ENCODE measurements around the gene SP1. TPM values are rescaled to one million over a fixed set of nuclear protein-coding genes. Genes with fewer than 3 reads are reported as not detected.

Gene SP1
- total RNA-seq, 4 donors from 2014 or later = 56.1 to 83.4 (median 67.8) TPM

GRCh38 chr12:53464685-53465418 lies 84.9 kb downstream of the SP1 start:
- no peak for DNase-seq
- Histone ChIP-seq H3K9me3 (no peaks in the 10 kb centered on the region), H3K36me3 (peaks cover 0 to 100% (median 0%) of the 10 kb centered on the region in 3 donors), H3K27me3 (no peaks in the 10 kb centered on the region), H3K27ac (no peak overlapping the region), H3K4me3 (no peak overlapping the region), H3K4me1 (peaks cover 0 to 7% (median 0%) of the 10 kb centered on the region in 4 donors)
- TF ChIP-seq CTCF (IDR thresholded peaks at IDR 0.05) (no peak), POLR2A (IDR thresholded peaks at IDR 0.05) (no peak)

GRCh38 chr12:53465679-53466078 lies 85.7 kb downstream of the SP1 start:
- no peak for DNase-seq
- peaks cover 0 to 4% (median 0%) of the 10 kb centered on the region in 4 donors for H3K4me1 ChIP-seq
- no peaks in the 10 kb centered on the region for H3K27me3 ChIP-seq
- H3K36me3 ChIP-seq = peaks cover 0 to 100% (median 0%) of the 10 kb centered on the region in 3 donors
- no peaks in the 10 kb centered on the region for H3K9me3 ChIP-seq
- TF ChIP-seq CTCF (IDR thresholded peaks at IDR 0.05) (no peak), POLR2A (IDR thresholded peaks at IDR 0.05) (no peak)
- no peak overlapping the region for H3K27ac ChIP-seq
- no peak overlapping the region for H3K4me3 ChIP-seq

Other genes with a start within 250 kb of the SP1 start
- gene ZNF740, start 199.5 kb upstream of the SP1 start, total RNA-seq = 10 to 100 TPM; 11.9 to 38.8 (median 23.1) TPM
- gene CSAD, start 199.3 kb upstream of the SP1 start, total RNA-seq = 100 to 1,000 TPM in 2 of 4 donors, 10 to 100 TPM in 2; 36.1 to 154 (median 109) TPM
- 10 to 100 TPM in 1 of 4 donors, 1 to 10 TPM in 3; 3.8 to 66.0 (median 4.4) TPM for gene ITGB7, start 172.9 kb upstream of the SP1 start, total RNA-seq
- gene RARG, start 148.0 kb upstream of the SP1 start, total RNA-seq = 10 to 100 TPM in 1 of 4 donors, 1 to 10 TPM in 3; 1.9 to 10.7 (median 5.7) TPM
- 100 to 1,000 TPM in 1 of 4 donors, 10 to 100 TPM in 3; 47.0 to 108 (median 87.0) TPM for gene ESPL1, start 111.9 kb upstream of the SP1 start, total RNA-seq
- gene PFDN5, start 84.6 kb upstream of the SP1 start, total RNA-seq = 100 to 1,000 TPM; 223 to 578 (median 263) TPM
- 10 to 100 TPM; 18.4 to 25.6 (median 24.8) TPM for gene MYG1, start 80.5 kb upstream of the SP1 start, total RNA-seq
- 100 to 1,000 TPM in 1 of 4 donors, 10 to 100 TPM in 3; 36.4 to 143 (median 51.1) TPM for gene AAAS, start 58.6 kb upstream of the SP1 start, total RNA-seq
- not detected for gene SP7, start 43.8 kb upstream of the SP1 start, total RNA-seq
- under 1 TPM in 1 of 4 donors, not detected in 3; 0.40 TPM for gene AMHR2, start 43.7 kb downstream of the SP1 start, total RNA-seq
- 100 to 1,000 TPM; 160 to 541 (median 423) TPM for gene PRR13, start 61.6 kb downstream of the SP1 start, total RNA-seq
- gene PCBP2, start 71.9 kb downstream of the SP1 start, total RNA-seq = 100 to 1,000 TPM; 384 to 549 (median 500) TPM
- 10 to 100 TPM in 3 of 4 donors, 1 to 10 TPM in 1; 6.5 to 44.6 (median 11.6) TPM for gene MAP3K12, start 119.3 kb downstream of the SP1 start, total RNA-seq
- 10 to 100 TPM; 25.7 to 30.3 (median 27.2) TPM for gene TARBP2, start 121.1 kb downstream of the SP1 start, total RNA-seq
- gene NPFF, start 127.3 kb downstream of the SP1 start, total RNA-seq = not detected
- 10 to 100 TPM; 25.6 to 38.0 (median 29.8) TPM for gene ATF7, start 246.2 kb downstream of the SP1 start, total RNA-seq